Progenitor cell of endocrine pancreas (in vitro differentiated cells): ENCODE results near the gene TPRG1. TPM values are rescaled to one million over a fixed set of nuclear protein-coding genes. Genes with fewer than 3 reads are reported as not detected.

ENCODE experiments used
- DNase-seq: peaks from one replicate; pipeline ENCODE4 v3.0.0; 2021; ENCODE audit warnings: low spot score; ENCODE audit not compliant: unreplicated experiment
- H3K27ac Mint-ChIP-seq: 2 replicates; pipeline ENCODE4 v1.8.0; 2021; ENCODE audit warnings: mild to moderate bottlenecking, moderate library complexity, mixed read lengths
- H3K27me3 Mint-ChIP-seq: 2 replicates; pipeline ENCODE4 v1.8.0; 2021; ENCODE audit warnings: mixed read lengths
- H3K36me3 Mint-ChIP-seq: 2 replicates; pipeline ENCODE4 v1.8.0; 2022; ENCODE audit warnings: mixed read lengths; ENCODE audit not compliant: insufficient read depth
- H3K4me1 Mint-ChIP-seq: 2 replicates; pipeline ENCODE4 v1.8.0; 2021; ENCODE audit warnings: low read depth, mixed read lengths
- H3K4me3 Mint-ChIP-seq: 2 replicates; pipeline ENCODE4 v1.8.0; 2021; ENCODE audit warnings: low read depth, mild to moderate bottlenecking, moderate library complexity, mixed read lengths
- H3K9me3 Mint-ChIP-seq: 2 replicates; pipeline ENCODE4 v1.8.0; 2021; ENCODE audit warnings: low read depth, mixed read lengths
- total RNA-seq: library from RNA; stranded (reverse); gene quantifications from 2 replicates; pipeline ENCODE4 v1.2.1, GENCODE V29; 2021
- TF ChIP-seq, protein P1 (sequence below): fragments of 200-600 bp; sonication (generic); IDR thresholded peaks from one replicate; pipeline ENCODE4 v1.5.0; 2021; ENCODE audit warnings: antibody characterized with exemption, mild to moderate bottlenecking; ENCODE audit not compliant: unreplicated experiment

The TPRG1 gene
- total RNA-seq, 1 donor from 2014 or later: 2.3 TPM

DNA sequence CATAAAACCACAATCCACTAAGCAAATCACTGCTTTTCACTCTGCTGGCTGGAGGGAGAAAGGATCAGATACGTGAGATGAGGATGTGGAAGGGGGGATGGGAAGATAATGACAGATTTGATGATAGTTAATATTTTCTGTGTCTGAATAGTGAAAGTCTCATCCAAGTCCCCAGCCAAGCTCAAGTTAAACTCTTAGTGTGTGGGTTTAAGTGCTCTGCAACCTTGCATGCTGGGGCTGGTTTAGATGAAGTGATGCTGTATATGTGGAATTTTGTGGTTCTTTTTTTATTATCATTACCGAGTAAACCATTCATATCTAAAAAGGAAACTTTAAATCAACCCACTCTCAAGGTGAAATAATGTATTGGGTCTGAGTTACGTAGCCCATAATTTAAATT is 111.0 kb downstream of the TPRG1 start:
- Mint-ChIP-seq H3K4me1 (no peaks in the 10 kb centered on the region), H3K27ac (no peak overlapping the region), H3K9me3 (no peaks in the 10 kb centered on the region), H3K27me3 (peaks cover 4% of the 10 kb centered on the region), H3K36me3 (no peaks in the 10 kb centered on the region), H3K4me3 (no peak overlapping the region)
- no peak for DNase-seq
- TF ChIP-seq, protein P1, sequence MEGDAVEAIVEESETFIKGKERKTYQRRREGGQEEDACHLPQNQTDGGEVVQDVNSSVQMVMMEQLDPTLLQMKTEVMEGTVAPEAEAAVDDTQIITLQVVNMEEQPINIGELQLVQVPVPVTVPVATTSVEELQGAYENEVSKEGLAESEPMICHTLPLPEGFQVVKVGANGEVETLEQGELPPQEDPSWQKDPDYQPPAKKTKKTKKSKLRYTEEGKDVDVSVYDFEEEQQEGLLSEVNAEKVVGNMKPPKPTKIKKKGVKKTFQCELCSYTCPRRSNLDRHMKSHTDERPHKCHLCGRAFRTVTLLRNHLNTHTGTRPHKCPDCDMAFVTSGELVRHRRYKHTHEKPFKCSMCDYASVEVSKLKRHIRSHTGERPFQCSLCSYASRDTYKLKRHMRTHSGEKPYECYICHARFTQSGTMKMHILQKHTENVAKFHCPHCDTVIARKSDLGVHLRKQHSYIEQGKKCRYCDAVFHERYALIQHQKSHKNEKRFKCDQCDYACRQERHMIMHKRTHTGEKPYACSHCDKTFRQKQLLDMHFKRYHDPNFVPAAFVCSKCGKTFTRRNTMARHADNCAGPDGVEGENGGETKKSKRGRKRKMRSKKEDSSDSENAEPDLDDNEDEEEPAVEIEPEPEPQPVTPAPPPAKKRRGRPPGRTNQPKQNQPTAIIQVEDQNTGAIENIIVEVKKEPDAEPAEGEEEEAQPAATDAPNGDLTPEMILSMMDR: no peak

DNA sequence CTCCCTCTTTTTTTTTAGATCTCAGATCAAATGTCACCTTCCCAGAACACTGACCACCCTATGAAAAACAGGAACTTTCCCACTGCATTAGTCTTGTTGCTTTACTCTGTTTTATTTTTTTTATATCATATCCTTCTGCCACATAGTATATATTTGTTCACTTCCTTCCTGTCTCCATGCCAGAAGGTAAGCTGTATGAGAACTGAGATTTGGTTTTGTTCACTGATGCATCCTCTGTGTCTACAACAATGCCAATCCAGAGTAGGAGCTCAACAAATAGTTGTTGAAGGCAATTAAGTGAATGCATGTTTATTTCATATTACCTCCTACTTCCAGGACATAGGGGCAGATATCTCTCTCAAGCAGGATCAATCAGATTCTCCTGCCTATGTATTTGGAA is 114.4 kb downstream of the TPRG1 start:
- DNase-seq: no peak
- Mint-ChIP-seq H3K36me3 (no peaks in the 10 kb centered on the region), H3K4me3 (no peak overlapping the region), H3K27ac (no peak overlapping the region), H3K9me3 (no peaks in the 10 kb centered on the region), H3K27me3 (peaks cover 11% of the 10 kb centered on the region), H3K4me1 (no peaks in the 10 kb centered on the region)
- TF ChIP-seq, protein P1: no peak

DNA sequence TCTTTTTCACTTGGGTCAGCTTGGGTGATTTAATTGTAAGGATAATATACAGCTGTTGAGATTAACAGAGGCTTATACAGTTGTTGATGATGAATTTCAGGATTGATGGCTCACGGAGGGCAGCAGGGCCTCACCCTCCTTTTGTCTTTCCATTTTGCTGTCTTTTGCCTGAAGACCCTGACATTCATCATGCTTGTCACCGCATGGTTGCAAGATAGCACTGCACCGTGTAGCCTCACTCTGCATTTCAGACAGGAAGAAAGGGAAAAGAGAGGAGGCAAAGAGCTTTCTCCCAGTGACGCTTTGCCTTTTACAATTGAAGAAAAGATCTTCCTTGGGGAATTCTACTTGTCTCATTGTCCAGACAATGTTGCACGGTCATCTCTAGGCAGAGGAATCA is 115.1 kb downstream of the TPRG1 start:
- no peaks in the 10 kb centered on the region for H3K9me3 Mint-ChIP-seq
- no peaks in the 10 kb centered on the region for H3K36me3 Mint-ChIP-seq
- no peak overlapping the region for H3K4me3 Mint-ChIP-seq
- DNase-seq: no peak
- TF ChIP-seq, protein P1: no peak
- H3K27ac Mint-ChIP-seq: no peak overlapping the region
- H3K4me1 Mint-ChIP-seq: no peaks in the 10 kb centered on the region
- H3K27me3 Mint-ChIP-seq: peaks cover 11% of the 10 kb centered on the region

DNA sequence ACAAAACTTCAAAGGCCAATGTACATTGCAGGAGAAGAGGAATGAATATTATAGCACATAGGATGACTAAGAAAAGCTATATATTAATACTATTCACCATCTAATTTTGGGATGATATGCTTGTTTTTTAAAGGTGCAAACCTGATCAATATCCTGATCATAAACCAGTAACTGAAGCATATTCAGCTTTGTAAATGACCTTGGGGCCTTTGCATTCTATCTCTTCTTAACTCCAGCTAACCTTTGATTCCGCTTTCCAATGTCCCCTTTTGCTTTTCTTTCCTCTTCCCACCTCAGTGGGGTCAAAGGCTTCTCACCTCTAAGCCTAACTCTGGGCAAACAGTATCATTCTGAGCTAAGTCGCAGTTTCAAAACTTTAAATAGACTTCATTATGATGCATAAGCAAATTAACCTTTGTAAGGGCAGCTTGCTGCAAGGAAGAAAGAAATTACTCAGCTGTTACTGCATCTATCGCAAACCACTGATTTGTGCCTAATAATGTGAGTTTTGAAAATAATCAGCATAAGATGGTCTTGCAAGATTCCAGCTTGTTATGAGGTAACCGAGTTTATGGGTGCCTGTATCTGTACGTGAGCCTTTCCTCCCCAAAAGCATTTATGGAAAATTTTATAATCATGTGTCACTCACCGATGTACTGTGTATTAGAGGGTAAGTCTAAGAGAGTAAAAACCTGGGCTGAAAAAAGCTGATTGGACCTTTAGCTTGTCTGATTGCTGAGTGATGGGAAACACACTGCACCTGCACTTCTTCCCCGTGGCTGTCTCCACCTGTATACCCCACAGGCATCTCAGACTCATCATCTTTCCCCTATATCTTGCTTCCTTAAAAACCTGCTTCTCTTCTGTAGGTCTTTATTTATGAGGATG is 116.8 kb downstream of the TPRG1 start:
- no peak overlapping the region for H3K27ac Mint-ChIP-seq

DNA sequence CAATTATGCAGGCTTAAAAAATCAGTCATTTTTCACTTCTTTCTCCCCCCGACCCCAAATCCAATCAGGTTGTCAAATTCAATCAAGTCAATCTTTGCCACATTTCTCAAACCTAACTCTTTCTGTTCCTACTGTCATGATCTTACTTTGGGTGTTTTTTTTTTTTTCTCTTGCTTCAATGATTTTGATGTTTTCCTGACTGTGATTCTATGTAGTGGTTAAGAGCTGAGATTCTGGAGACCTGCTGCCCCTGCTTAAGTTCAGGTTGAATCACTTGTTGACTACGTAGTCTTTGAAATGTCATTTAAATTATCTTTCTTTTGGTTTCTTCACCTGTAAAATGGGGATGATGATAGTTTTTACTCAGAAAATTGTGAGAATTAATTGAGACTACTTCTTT is 117.5 kb downstream of the TPRG1 start:
- TF ChIP-seq, protein P1: no peak
- H3K27ac Mint-ChIP-seq: no peak overlapping the region
- peaks cover 1% of the 10 kb centered on the region for H3K4me1 Mint-ChIP-seq
- no peak for DNase-seq
- no peak overlapping the region for H3K4me3 Mint-ChIP-seq
- no peaks in the 10 kb centered on the region for H3K9me3 Mint-ChIP-seq
- H3K27me3 Mint-ChIP-seq: peaks cover 11% of the 10 kb centered on the region
- H3K36me3 Mint-ChIP-seq: no peaks in the 10 kb centered on the region

More for the DNA sequence above, 116.8 kb downstream of the TPRG1 start:
- Mint-ChIP-seq H3K4me3 (no peak overlapping the region), H3K9me3 (no peaks in the 10 kb centered on the region), H3K36me3 (no peaks in the 10 kb centered on the region), H3K27me3 (peaks cover 11% of the 10 kb centered on the region), H3K4me1 (peaks cover under 1% of the 10 kb centered on the region)
- TF ChIP-seq, protein P1: no peak
- DNase-seq: no peak
